Colonic mucosa (tissue), 4 donors: Measurements from ENCODE around the gene WNT2. TPM values are rescaled to one million over a fixed set of nuclear protein-coding genes. Genes with fewer than 3 reads are reported as not detected.

Experiments used
- DNase-seq: peaks from one replicate; pipeline ENCODE4 v3.0.0-alpha.2; 2020
- H3K27ac ChIP-seq: fragments of 200-600 bp; one replicate; pipeline ENCODE4 v1.8.0; 2021
- H3K27me3 ChIP-seq: fragments of 200-600 bp; one replicate; pipeline ENCODE4 v1.8.0; 2021
- H3K36me3 ChIP-seq: fragments of 200-600 bp; one replicate; pipeline ENCODE4 v1.8.0; 2021
- H3K4me1 ChIP-seq: fragments of 200-600 bp; one replicate; pipeline ENCODE4 v1.8.0; 2021; ENCODE audit warnings: mild to moderate bottlenecking
- H3K4me3 ChIP-seq: fragments of 200-600 bp; one replicate; pipeline ENCODE4 v1.8.0; 2021
- H3K9ac ChIP-seq, 2 donors: one replicate each; pipeline ENCODE4 v1.7.0; 2013; ENCODE audit warnings: control low read depth in 2 of 2, low read depth in 2 of 2, low read length in 2 of 2
- H3K9me3 ChIP-seq: fragments of 200-600 bp; one replicate; pipeline ENCODE4 v1.8.0; 2021
- CTCF ChIP-seq: fragments of 200-600 bp; IDR thresholded peaks from one replicate; pipeline ENCODE4 v1.8.0; 2022; ENCODE audit warnings: antibody characterized with exemption, mild to moderate bottlenecking
- intact Hi-C: fragments of 100-400 bp; cut with DNase I; formaldehyde crosslinking; loops from one replicate; pipeline ENCODE4 v1.14.1; 2022
- total RNA-seq, 2 donors: library from RNA; stranded (reverse); fragmentation: NEBNext Ultra II Directional in 1 of 2; extraction: Animal tissue kit (Norgen Biotek cat#: 25700) in 1 of 2; gene quantifications; one replicate each; pipeline ENCODE4 v1.2.1, GENCODE V29; 2021
- donor health status: healthy.
- donor health status: DM: no; HTN: no; CAD: no.
- donor health status: DM: no; HTN: no; CAD: no.

WNT2 gene
- total RNA-seq, 2 donors from 2014 or later = 0.11 TPM; not detected in 1

- H3K4me1 ChIP-seq = no peaks in the 10 kb centered on the region
- TF ChIP-seq CTCF = no peak
- DNase-seq = no peak
- no peaks in the 10 kb centered on the region for H3K27me3 ChIP-seq
- H3K4me3 ChIP-seq = no peak overlapping the region
- intact Hi-C loops = no loop called here
- no peaks in the 10 kb centered on the region for H3K9me3 ChIP-seq
- H3K27ac ChIP-seq = no peak overlapping the region
- no peak overlapping the region for H3K9ac ChIP-seq
- H3K36me3 ChIP-seq = no peaks in the 10 kb centered on the region
Observed at GRCh38 chr7:117333168-117333567, 10.3 kb upstream of the WNT2 start.

DNA sequence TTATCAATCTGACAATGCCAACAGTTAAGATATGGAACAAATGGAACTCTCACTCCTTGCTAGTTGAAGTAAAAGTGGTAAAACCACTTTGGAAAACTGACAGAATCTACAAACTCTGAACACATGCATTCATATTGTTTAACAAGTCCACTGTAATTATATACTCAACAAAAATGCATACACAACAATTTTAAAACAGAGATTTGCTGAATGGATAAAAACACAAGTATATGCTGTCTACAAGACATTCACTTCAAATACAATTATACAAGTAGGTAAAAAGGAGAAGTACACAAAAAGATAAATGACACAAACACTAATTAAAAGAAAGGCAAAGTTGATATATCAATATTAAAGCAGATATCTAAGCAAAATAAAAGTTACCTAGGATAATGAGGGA lies 9.2 kb upstream of the WNT2 start:
- TF ChIP-seq CTCF = no peak
- H3K36me3 ChIP-seq = no peaks in the 10 kb centered on the region
- intact Hi-C loops = no loop called here
- DNase-seq = no peak
- no peak overlapping the region for H3K27ac ChIP-seq
- H3K4me1 ChIP-seq = no peaks in the 10 kb centered on the region
- H3K9me3 ChIP-seq = no peaks in the 10 kb centered on the region
- H3K9ac ChIP-seq = no peak overlapping the region
- H3K27me3 ChIP-seq = no peaks in the 10 kb centered on the region
- H3K4me3 ChIP-seq = no peak overlapping the region

GRCh38 chr7:117325836-117326235 lies 3.0 kb upstream of the WNT2 start:
- no peak for TF ChIP-seq CTCF
- H3K27me3 ChIP-seq = peaks cover 40% of the 10 kb centered on the region
- no peaks in the 10 kb centered on the region for H3K36me3 ChIP-seq
- no peak for DNase-seq
- H3K4me3 ChIP-seq = no peak overlapping the region
- no peak overlapping the region for H3K27ac ChIP-seq
- H3K9ac ChIP-seq = no peak overlapping the region
- peaks cover 10% of the 10 kb centered on the region for H3K4me1 ChIP-seq
- no peaks in the 10 kb centered on the region for H3K9me3 ChIP-seq
- intact Hi-C loops = no loop called here

- H3K36me3 ChIP-seq = no peaks in the 10 kb centered on the region
- DNase-seq = no peak
- TF ChIP-seq CTCF = no peak
- no peaks in the 10 kb centered on the region for H3K9me3 ChIP-seq
- H3K9ac ChIP-seq = no peak overlapping the region
- no peak overlapping the region for H3K27ac ChIP-seq
- intact Hi-C loops = no loop called here
- peaks cover 10% of the 10 kb centered on the region for H3K4me1 ChIP-seq
- peaks cover 40% of the 10 kb centered on the region for H3K27me3 ChIP-seq
- H3K4me3 ChIP-seq = no peak overlapping the region
Observed at GRCh38 chr7:117324960-117325359, 2.1 kb upstream of the WNT2 start.

DNA sequence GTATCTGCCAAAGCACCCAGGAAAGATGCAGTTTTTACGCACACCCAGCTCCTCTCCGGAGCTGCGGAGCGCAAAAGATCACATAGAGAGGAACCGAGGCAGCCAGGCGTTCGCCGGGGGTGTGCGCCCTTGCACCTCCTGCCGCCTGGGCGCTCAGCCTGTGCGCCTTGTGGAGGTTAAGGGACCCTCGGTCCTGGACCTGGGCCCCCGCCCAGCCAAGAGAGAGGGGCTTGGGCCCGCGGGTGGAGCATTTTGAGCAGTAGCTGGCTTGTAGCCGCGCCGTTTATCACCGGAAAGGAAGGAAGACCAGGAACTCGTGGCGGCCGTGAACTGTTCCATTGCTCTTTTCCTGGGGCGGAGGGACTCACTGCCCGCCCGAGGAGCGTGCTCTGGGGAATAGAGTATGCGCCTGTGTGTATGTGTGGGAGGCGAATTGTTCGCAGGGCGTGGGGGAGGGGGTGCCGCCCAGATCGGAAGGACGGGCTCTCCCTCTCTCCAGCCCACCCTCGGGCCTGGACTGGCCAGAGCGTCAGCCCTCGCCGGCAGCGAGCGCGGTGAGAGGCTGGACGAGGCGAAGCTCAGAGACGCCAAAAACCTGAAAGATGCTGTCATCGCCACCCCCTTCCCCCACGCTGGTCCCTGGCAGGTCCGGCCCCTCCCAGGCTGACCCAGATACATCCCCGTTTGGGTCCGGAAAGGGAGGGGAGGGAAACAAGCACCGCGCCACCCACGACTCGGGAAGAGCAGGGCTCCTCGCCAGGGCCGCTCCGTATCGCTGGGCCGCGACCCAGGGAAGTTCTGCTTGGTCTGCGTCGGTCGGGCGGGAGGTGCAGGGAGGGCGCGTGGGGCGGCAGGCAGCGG lies 1.2 kb upstream of the WNT2 start:
- TF ChIP-seq CTCF = no peak
- no peak overlapping the region for H3K27ac ChIP-seq
- no peaks in the 10 kb centered on the region for H3K36me3 ChIP-seq
- peak overlapping the region; percentile 13 for H3K4me3 ChIP-seq
- H3K4me1 ChIP-seq = peaks cover 10% of the 10 kb centered on the region
- no peak overlapping the region for H3K9ac ChIP-seq
- intact Hi-C loops = no loop called here
- H3K27me3 ChIP-seq = peaks cover 40% of the 10 kb centered on the region
- DNase-seq = no peak
- H3K9me3 ChIP-seq = no peaks in the 10 kb centered on the region
